Measurements from ENCODE around the gene PIP4P1. TPM values are rescaled to one million over a fixed set of nuclear protein-coding genes. Genes with fewer than 3 reads are reported as not detected.

Gene PIP4P1
- total and polyA plus RNA-seq, 2 of the 13 experiments (the other 11 are each of a cell fraction or from before 2014, with no cell fraction given): 33.4 to 47.0 TPM

GRCh38 chr14:20461225-20462141, at the start of gene PIP4P1 (continued):
- TF ChIP-seq, protein P1, sequence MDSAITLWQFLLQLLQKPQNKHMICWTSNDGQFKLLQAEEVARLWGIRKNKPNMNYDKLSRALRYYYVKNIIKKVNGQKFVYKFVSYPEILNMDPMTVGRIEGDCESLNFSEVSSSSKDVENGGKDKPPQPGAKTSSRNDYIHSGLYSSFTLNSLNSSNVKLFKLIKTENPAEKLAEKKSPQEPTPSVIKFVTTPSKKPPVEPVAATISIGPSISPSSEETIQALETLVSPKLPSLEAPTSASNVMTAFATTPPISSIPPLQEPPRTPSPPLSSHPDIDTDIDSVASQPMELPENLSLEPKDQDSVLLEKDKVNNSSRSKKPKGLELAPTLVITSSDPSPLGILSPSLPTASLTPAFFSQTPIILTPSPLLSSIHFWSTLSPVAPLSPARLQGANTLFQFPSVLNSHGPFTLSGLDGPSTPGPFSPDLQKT (CRISPR knock-in tag; IDR thresholded peaks at IDR 0.05; ENCODE audit: borderline replicate concordance): no peak
- TF ChIP-seq KDM5A (IDR thresholded peaks at IDR 0.05; ENCODE audit: borderline replicate concordance, low read length) (peak; percentile 71; the same call in 1 of the 2 replicates), STAG1 (CRISPR knock-in tag; IDR thresholded peaks at IDR 0.05) (no peak), DNMT3B (CRISPR knock-in tag; conservative IDR thresholded peaks at IDR 0.05) (peak; percentile 98; the same call in 1 of the 2 replicates), ZNF616 (CRISPR knock-in tag; IDR thresholded peaks at IDR 0.05; ENCODE audit: low read depth) (peak; percentile 93), ZNF737 (CRISPR knock-in tag; IDR thresholded peaks at IDR 0.05; ENCODE audit: borderline replicate concordance) (no peak), ZNF781 (CRISPR knock-in tag; IDR thresholded peaks at IDR 0.05; ENCODE audit: borderline replicate concordance, not compliant biosample characterization) (peak; percentile 85), BORCS8-MEF2B (CRISPR knock-in tag; IDR thresholded peaks at IDR 0.05) (peak; percentile 87), IRF2 (CRISPR knock-in tag; IDR thresholded peaks at IDR 0.05) (peak; percentile 88), HIVEP1 (CRISPR knock-in tag; IDR thresholded peaks at IDR 0.05) (peak; percentile 78), SNAPC4 (CRISPR knock-in tag; IDR thresholded peaks at IDR 0.05) (no peak; the same call in 1 of the 2 replicates), ZMYM2 (CRISPR knock-in tag; IDR thresholded peaks at IDR 0.05) (0 out of 2 replicates have a peak, but pooled peaks have one; percentile 25), FLYWCH1 (CRISPR knock-in tag; IDR thresholded peaks at IDR 0.05) (no peak), NR2C2 (CRISPR knock-in tag; IDR thresholded peaks at IDR 0.05; ENCODE audit: borderline replicate concordance) (peak; percentile 89), E2F2 (CRISPR knock-in tag; IDR thresholded peaks at IDR 0.05; ENCODE audit: borderline replicate concordance) (no peak), NFE2L1 (CRISPR knock-in tag; IDR thresholded peaks at IDR 0.05; ENCODE audit: borderline replicate concordance) (no peak), NKX3-1 (CRISPR knock-in tag; IDR thresholded peaks at IDR 0.05) (peak; percentile 55; the same call in 1 of the 2 replicates), KDM2A (CRISPR knock-in tag; IDR thresholded peaks at IDR 0.05; ENCODE audit: borderline replicate concordance, low read depth) (peak; percentile 80), ZNF782 (CRISPR knock-in tag; IDR thresholded peaks at IDR 0.05; ENCODE audit: borderline replicate concordance) (0 out of 2 replicates have a peak, but pooled peaks have one; percentile 53)
- TF ChIP-seq, protein P2, sequence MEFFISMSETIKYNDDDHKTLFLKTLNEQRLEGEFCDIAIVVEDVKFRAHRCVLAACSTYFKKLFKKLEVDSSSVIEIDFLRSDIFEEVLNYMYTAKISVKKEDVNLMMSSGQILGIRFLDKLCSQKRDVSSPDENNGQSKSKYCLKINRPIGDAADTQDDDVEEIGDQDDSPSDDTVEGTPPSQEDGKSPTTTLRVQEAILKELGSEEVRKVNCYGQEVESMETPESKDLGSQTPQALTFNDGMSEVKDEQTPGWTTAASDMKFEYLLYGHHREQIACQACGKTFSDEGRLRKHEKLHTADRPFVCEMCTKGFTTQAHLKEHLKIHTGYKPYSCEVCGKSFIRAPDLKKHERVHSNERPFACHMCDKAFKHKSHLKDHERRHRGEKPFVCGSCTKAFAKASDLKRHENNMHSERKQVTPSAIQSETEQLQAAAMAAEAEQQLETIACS (CRISPR knock-in tag; IDR thresholded peaks at IDR 0.05): no peak
